Measurements from ENCODE around the gene RFPL3.
"Not testable (repeated sequence)": the region's sequence is repeated elsewhere in the genome, so short reads cannot be mapped to it uniquely, and the experiment has no call there.

The RFPL3 gene

DNA sequence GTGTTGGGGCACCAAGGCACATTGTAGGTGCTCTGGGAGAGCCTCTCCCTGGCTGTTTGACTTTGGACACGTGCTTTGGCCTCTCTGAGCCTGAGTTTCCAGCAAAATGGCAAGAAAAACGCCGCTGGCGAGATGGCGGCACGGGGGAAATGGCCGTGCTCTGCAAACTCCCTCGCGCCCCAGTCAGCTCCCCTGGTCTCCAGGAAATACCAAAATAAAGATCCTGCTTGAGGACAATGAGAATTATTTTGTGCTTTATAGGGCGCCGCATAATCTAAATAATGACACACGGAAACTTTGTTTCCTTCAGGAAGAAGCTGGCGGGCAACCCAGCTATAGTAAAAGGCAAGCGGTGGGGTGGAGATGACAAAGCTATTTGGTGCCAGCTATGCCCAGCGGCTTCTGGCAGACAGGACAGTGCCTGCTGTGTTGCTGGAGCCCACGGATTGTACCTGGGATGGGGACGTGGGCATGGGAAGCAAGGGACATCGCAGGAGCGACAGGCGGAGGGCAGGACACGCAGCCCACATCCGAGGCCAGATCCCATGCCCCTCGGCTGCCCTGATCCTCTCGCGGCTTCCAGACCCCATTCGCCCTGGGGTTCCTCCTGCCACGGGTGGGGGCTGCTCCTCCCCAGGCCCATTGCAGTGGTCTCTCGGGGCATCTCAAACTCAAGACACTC lies 26.3 kb upstream of the RFPL3 start:
- no peak for DNase-seq (ENCODE audit: low read depth in 3 of 3)

DNA sequence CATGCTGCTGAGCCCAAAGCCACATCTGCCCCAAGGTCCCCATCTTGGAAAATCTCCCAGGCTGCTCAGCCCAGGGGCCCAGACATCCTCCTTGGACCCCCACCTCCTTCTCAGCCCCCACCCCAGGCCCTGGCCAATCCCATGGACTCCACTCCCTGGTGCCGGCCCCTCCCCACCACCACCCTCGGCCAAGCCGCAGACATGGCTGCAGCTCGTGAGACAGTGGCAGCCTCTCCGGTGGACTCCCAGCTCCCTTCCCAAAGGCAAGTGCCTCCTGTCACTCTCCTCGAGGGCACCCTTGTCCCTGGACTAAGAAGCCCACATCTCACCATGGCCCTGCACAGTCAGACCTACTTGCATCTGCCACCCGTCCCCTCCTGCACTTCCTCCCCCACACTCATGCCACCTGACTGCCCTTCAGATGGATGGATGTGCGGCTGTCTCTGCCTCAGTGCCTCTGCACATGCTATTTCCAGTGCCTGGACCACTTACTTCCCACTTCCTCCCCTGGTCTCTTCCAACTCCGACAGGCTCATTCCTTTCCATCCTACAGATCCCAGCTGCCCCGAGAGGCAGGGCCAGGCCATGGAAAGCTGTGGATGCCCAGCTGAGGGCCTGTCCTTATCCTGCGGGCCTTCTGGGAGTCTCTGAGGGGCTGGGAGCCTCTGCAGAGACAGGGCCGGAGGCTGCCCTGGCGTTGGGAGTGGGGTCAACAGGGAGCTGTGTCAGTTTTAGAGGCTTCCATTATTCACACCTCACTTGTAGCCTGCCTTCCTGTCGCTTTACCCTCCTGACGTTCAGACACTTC lies 25.5 kb upstream of the RFPL3 start:
- DNase-seq (ENCODE audit: low read depth in 3 of 3), result no peak

DNA sequence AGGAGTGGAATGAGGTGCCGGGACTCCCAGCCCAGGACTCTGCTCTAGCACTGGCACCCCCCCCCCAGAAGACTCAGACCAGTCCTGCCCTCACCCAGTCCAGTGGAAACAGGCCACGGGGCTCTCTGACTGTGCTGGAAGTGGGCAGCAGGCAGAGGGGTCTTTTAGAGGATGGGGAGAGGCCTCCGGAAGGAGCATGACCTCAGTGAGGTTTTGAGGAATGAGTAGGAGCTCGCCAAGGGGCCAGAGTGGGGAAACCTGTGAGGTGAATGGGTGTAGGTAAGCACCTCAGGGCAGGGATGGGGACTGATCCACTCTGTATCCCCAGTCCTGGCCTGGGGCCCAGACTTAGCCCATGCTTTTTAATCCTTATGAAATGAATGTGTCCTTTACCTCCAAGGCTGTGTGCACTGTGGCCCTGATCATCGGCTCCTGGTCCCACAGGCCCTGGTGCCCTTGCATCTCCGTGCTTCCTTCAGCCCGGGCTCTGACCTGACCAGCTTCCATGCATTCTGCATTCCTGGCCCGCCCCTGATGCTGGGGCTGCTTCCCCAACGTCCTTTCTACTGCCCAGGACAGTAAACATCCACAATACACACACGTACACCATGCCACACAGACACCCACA lies 24.4 kb upstream of the RFPL3 start:
- no peak for DNase-seq (ENCODE audit: low read depth in 3 of 3)

- no peak for DNase-seq (ENCODE audit: low read depth in 3 of 3)
Observed at GRCh38 chr22:32333769-32334659, 23.7 kb upstream of the RFPL3 start.

DNA sequence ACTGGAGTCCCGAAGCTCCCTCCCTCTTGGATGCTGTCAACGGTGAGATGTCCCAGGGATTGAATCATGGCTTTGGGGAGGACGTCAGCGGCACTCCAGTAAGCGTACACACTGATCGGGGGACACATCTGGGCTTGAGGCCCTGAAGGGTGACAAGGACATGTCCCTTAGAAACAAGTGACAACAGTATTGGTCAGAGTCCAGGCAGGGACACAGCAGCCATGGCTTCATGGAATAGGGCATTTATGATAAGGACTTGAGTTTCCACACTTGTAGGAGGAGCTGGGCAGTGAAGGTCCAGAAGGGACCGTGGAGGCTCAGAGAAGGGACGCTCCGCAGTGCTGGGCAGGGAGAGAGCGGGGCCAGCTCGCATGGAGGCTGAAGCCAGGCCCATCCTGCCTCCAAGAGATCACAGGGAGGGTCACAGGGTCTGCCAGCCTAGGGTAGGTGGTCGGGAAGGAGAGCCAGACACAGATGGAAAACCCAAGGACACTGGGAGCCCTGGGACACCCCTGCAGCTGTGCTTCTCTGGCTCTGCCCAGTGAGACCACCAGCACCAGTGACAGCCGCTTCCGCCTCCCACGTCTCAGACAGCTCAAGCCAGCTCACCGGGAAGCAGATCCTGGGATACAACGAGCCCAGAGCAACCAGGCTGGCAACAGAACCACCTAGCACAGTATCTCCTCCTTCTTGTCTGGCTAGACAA lies 22.9 kb upstream of the RFPL3 start:
- DNase-seq (ENCODE audit: low read depth in 3 of 3), result no peak

DNA sequence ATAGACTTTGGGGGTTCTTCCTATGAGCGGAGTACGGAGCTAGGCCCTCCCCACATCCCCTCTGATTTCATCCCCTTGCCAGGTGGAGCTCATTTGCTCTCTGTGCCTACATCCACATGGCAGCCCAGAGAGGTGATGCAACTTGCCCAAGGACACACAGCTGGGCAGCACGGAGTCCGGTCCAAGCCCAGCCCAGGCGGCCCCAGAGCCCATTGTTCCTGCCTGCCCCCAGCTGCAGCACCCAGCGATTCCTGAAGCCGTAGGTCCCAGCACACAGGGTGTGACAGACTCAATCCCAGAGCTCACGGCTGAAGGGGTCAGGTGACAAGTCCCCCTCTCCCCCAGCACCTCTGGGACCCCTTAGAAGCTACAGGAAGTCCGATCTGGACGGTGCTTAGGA lies 22.2 kb upstream of the RFPL3 start:
- DNase-seq (ENCODE audit: low read depth in 3 of 3), result no peak

GRCh38 chr22:32336121-32336603 lies 21.5 kb upstream of the RFPL3 start:
- no peak for DNase-seq (ENCODE audit: low read depth in 3 of 3)

GRCh38 chr22:32336771-32337424 lies 20.8 kb upstream of the RFPL3 start:
- DNase-seq (ENCODE audit: low read depth in 3 of 3), result no peak

DNA sequence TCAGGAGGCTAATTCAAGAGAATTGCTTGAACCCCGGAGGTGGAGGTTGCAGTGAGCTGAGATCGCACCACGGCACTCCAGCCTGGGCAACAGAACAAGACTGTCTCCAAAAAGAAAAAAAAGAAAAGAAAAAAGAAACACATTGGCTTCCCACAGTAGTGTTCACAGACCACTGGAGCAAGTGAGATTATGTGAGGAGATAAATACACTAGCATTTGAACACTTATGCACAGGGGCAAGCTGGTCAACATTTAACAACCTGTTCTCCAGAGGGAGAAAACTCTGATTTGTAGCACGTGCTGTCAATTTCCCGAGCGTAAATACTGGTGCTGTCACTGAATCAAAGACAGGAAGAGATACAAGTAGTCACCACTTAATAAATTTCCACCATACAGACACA lies 20.2 kb upstream of the RFPL3 start:
- not testable (repeated sequence) for DNase-seq (ENCODE audit: low read depth in 3 of 3)

- no peak for DNase-seq (ENCODE audit: low read depth in 3 of 3)
Observed at GRCh38 chr22:32338757-32339156, 18.9 kb upstream of the RFPL3 start.

GRCh38 chr22:32339190-32340012 lies 18.3 kb upstream of the RFPL3 start:
- DNase-seq (ENCODE audit: low read depth in 3 of 3), result no peak

- DNase-seq (ENCODE audit: low read depth in 3 of 3), result no peak
Observed at GRCh38 chr22:32340411-32340810, 17.3 kb upstream of the RFPL3 start.

DNA sequence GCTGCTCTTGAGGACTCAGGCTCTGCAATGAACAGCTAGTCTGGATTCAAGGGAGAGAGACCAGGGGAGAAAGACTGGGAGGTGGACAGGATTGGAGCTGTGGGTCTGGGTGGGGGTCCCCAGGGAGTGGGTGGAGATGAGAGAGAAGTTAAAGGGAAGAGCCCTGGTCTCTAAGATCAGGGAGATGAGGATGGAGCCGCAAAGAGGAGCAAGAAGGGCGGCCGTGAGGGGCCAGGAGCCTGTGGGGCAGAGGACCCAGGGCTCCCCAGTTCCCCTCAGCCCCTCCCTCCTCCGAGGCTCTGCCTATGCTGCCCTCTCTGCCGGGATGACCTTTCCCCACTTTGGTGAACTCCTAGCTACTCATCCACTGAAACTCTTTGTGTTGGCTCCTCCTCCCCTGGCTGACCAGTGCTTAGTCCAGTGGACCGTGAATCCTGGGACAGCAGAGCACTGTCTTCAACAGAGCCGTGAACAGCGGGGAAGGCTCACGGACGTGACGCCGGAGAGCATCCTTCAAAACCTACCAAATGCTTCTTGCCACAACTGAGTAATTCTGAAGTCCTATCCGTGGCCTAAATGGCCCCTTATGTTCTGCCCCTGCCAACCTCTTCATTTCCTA lies 16.4 kb upstream of the RFPL3 start:
- no peak for DNase-seq (ENCODE audit: low read depth in 3 of 3)

- DNase-seq (ENCODE audit: low read depth in 3 of 3), result no peak
Observed at GRCh38 chr22:32342977-32343376, 14.7 kb upstream of the RFPL3 start.

DNA sequence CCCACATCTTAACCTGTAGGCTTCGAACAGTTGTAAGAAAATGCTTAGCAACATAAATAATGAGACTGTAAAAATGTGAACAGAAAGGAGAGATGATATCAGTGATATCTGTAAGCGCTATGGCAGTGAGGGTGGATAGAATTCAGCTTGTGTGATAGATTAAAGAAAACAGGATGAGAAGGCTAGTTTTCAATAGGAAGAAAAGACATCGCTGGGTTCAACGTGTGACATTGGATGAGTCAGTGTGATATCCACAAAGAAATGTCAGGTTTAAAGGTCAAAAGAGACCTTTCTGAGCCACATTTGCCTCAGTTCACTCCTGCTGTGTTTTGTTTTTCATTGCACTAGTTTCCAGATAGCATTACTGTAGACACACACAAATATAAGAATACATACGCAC lies 13.7 kb upstream of the RFPL3 start:
- DNase-seq (ENCODE audit: low read depth in 3 of 3), result no peak

DNA sequence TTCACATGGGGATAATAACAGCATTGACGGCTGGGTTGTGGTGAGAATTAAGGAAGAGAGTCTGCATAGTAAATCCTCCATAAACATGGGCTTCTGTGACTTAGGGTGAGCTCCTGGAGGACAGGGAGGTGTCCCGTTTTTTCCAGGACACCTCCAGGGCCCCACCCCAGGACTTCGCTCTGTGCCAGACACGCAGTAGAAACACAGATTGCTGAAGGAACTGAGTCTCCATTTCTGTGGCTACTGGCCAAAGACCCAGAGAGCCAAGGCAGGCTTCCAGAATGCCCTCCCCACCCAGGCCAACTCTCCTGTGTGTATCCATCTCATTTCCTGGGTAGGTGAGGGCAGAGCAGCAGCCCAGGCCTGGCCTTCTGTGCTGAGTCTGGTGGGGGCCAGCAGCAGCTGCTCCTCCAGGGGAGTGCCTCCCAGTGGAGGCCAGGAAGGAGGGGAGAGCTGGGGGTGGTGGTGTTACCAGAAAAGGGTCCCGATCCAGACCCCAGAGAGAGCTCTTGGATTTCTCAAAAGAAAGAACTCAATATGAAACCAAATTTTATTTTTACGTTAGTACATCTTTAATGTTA lies 9.5 kb upstream of the RFPL3 start:
- no peak for DNase-seq (ENCODE audit: low read depth in 3 of 3)

DNA sequence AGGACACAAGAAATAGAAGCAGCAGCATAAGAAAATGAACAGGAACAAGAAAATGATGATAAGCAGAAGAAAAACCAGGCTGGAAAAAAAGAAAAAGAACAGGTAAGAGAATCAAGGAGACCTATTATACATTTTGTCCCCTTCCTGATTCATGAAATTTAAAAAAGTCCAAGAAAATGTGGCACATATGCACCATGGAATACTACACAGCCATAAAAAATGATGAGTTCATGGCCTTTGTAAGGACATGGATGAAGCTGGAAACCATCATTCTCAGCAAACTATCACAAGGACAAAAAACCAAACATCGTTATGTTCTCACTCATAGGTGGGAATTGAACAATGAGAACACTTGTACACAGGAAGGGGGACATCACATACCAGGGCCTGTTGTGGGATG lies 5.8 kb upstream of the RFPL3 start:
- not testable (repeated sequence) for DNase-seq (ENCODE audit: low read depth in 3 of 3)

DNA sequence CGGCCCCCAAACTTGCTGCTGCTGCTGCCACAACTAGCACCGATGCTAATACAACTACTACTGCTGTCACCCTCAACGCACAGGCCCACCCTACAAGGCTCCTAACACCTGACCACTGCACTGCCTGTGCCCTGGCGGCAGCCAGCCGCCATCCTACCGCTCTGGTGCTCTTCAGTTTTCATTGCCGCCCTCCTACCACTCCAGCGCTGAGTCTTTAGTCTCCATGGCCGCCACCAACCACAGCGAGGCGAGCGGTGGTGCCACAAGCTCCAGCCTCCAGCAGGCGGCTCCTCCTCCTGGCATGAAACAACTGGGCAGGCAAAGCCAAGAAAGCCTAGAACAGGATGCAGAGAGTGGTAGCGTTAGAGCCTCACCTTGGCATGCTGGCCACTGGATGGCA lies 5.0 kb upstream of the RFPL3 start:
- DNase-seq (ENCODE audit: low read depth in 3 of 3), result no peak

- no peak for DNase-seq (ENCODE audit: low read depth in 3 of 3)
Observed at GRCh38 chr22:32353292-32353691, 4.4 kb upstream of the RFPL3 start.
